GM18873 (cell line): ENCODE data around the gene TMEM178B.
"Not testable (repeated sequence)": the region's sequence is repeated elsewhere in the genome, so short reads cannot be mapped to it uniquely, and the experiment has no call there.

Experiments used
- ATAC-seq: cut with Tn5 transposase; IDR thresholded peaks from one replicate; pipeline ENCODE4 v1.9.1; 2021; ENCODE audit warnings: mild to moderate bottlenecking, moderate library complexity, moderate number of reproducible peaks; ENCODE audit not compliant: unreplicated experiment, low FRiP score

Gene TMEM178B

DNA sequence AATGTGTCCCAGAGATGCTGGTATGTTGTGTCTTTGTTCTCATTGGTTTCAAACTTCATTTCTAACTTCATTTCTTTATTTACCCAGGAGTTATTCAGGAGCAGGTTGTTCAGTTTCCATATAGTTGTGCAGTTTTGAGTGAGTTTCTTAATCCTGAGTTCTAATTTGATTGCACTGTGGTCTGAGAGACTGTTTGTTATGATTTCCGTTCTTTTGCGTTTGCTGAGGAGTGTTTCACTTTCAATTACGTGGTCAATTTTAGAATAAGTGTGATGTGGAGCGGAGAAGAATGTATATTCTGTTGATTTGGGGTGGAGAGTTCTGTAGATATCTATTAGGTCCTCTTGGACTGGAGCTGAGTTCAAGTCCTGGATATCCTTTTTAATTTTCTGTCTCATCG, 103.3 kb downstream of the TMEM178B start:
- ATAC-seq: not testable (repeated sequence)

DNA sequence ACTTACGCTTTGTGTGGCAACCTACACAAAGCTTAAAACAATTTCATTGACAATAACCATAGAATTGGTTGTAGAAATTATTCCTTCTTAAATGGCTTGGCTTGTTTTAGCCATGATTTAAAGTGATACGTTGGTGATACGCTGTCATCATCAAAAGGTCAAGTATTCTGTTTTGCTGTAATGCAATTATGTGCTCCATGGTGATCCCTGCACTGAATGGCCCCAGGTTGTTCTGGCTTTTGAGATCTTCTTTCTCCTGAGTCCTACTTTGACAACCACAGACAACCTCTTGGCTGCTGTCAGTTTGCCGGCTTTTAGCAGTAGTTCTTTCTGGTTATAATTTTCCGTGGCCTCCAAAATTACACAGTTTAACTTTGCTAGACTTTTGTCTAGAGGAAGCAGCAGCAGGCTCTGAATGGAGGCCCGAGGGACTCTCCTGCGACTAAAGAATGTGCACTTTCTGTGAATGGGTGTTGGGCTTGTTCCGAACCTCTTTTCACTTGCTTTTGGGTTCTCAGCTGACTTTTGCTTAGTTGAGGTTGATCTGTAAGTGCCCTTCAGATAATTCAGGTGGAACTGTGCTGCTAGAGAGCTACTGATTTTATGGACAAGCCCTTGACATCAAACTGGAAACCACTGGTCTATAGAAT, 104.7 kb downstream of the TMEM178B start:
- no peak for ATAC-seq

DNA sequence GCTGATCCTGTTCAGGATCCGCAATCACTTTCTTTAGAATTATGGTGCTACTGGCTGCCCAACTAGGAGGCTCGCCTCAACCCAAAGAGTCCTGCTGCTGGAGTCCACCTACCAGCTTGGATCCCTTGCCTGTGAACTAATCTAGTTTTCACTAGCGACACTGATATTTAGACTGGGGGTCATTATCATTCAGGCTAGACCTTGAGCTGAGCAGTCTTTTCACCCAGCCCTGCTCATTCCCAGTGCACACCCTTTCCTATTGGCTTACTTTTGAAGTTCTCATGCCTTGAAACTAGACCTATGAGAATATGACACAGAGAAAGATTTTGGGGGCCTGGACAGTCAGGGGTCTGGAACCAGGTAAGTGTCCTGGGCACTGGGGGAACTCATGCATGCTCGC, 107.9 kb downstream of the TMEM178B start:
- no peak for ATAC-seq

DNA sequence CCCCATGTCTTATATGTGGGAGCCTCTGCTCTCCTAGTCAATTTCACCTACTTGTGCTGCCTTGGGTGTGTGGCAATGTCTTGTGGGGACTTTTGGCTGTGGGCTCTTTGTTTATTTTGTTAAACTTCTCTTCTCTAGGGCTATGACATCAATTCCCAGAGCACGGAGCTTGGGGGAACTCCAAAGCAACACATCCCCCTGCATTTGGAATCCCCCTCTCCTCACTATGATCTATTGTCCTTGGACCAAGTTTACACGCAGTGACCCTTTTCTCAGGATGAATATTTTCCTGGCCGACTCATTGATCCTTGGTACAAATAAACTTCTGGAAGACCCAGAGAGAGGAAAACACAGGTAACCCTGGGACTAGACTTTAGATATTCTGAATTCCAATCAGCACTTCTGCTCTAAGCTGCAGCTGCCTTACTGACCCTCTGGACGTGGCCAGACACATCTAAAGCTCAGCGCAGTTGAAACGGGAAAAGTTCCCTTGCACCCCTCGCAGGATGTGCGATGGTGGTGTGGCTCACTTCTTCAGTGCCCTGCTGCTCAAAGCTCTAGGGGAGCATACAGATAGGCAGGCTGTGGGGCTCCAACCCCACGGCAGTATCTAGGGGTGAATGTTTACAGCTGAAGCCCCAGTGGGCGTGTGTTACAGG, 110.8 kb downstream of the TMEM178B start:
- ATAC-seq: no peak

DNA sequence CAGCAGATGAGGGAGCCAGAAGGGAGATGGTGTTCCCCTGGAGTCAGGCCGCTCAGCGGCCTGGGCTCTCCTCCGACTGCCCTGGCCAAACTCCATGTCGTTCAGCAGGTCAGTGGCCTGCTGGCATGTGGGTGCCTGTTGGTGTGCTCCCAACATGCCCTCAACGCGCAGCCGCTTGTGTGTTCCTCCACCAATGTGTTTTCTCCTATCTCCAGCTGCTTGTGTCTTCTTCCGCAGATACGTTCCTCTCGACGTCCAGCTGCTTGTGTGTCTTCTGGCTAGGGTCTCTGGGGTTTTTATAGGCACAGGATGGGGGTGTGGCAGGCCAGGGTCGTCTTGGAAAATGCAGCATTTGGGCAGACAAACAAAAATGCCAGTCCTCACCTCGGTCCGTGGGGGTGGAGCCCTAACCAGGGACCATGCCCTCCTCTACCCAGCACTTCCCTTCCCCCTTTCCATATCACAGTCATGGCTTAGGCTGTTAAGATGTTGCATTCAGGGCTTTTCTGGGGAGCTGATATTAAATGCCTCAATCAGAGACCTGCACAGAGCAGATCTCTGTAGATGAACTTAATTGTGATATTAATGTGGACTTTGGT, 111.6 kb downstream of the TMEM178B start:
- no peak for ATAC-seq

DNA sequence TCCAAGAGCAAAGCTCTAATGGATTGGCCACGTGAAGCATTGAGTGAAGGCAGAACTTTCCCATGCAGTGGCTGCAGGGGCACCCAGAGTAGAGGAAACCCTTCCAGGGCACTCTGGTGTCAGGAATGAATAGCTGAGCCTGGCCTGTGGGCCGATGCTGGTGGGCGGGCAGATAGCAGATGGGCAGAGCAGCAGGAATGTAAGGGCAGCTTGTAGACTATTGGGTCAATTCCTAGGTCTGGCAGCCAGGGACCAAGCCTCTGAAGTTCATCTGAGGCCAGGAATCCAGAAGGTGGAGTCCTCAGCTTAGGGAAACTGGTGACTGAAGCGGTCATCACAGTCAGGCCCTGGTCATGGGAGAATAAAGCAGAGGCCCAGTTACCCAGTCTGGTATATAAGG, 115.4 kb downstream of the TMEM178B start:
- no peak for ATAC-seq

DNA sequence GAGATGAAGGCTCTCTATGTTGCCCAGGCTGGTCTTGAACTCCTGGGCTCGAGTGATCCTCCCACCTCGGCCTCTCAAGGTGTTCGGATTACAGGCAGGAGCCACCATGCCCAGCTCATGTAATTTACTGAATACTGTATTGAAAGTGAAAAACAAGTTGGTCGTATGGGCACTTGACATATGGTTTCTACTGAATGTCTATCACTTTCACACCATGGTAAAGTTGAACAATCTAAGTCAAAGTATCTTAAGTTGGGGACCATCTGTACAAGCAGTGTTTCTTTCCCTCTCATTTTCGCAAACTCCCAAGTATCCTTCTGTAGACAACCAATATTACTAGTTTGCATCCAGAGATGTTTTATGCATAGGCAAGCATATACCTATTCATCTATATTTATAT, 116.6 kb downstream of the TMEM178B start:
- no peak for ATAC-seq

DNA sequence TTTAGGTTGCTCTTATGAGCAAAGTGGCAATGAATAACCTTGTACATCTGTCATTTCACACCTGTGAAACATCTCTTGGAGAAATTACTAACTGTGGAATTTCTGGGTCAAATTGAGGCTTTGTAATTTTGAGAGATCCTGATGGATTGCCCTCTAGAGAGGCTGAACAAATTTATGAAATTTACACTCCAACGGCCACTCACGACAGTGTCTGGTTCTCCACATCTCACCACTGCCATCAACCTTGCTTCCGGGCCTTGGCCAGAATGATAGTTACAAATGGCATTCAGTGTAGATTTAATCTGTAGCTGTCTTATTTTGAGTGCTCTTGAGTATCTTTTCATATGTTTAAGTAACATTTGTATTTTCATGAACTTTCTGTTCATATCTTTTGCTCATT, 117.4 kb downstream of the TMEM178B start:
- no peak for ATAC-seq

DNA sequence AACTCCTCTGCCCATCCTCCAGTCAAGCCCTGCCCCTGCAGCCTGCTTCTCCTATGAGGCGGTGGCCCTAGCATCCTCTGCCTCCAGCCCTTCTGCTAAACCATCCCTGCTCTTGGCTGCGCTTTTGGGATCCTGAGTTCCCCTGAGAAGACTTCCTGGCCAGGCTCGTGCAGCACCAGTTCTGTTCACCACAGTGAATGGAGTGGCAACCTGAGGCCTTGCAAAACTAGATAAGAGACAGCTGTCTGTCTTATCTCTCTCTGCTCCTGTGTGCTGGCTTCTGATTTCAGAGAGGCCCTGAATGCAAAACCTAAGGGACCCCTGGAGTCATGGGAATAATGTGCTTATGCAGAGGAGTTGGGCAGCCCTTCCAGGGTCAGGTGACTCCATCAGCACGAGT, 119.2 kb downstream of the TMEM178B start:
- no peak for ATAC-seq

DNA sequence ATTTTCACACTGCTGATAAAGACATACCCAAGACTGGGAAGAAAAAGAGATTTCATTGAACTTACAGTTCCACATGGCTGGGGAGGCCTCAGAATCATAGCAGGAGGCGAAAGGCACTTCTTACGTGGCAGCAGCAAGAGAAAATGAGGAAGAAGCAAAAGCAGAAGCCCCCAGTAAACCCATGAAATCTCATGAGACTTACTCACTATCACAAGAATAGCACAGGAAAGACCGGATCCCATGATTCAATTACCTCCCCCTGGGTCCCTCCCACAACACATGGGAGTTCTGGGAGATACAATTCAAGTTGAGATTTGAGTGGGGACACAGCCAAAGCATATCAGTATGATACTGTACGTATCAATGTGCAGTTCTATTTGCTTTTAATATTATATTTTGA, 121.9 kb downstream of the TMEM178B start:
- not testable (repeated sequence) for ATAC-seq

DNA sequence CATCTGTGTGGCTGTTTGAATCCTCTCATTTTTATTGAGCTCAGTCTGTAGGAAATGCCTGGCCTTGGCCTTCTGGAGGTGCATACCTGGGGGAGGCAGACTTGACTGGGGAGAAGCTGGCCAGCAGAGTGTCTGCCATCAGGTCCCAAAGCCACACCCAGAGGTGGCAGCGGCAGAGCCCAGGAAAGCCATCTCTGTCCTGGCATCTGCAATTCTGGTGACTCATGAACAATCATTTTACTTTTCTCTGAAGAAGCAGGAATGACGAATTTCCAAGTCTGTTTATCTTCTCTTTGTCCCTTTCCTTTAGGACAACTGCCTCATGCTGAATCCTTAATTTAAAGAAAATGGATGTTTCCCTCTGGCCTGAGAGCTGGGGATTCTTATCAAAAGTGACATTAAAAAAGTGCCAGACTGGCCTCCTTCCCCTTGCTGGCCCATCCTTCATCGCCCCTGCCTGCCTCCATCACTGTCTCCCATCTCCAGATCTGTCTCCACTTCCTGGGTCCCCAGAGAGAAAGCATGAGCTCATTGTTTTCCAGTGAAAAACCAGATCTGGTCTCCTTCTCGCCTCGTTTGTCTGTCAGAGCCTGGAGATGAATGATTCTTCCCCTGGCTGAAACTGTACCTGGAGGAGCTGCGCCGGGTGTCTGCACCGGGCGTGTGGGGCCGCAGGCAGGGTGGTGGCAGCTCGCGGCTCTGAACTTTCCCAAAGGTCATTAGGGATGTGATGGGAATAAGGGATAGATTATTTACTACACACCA, 124.5 kb downstream of the TMEM178B start:
- ATAC-seq: no peak

DNA sequence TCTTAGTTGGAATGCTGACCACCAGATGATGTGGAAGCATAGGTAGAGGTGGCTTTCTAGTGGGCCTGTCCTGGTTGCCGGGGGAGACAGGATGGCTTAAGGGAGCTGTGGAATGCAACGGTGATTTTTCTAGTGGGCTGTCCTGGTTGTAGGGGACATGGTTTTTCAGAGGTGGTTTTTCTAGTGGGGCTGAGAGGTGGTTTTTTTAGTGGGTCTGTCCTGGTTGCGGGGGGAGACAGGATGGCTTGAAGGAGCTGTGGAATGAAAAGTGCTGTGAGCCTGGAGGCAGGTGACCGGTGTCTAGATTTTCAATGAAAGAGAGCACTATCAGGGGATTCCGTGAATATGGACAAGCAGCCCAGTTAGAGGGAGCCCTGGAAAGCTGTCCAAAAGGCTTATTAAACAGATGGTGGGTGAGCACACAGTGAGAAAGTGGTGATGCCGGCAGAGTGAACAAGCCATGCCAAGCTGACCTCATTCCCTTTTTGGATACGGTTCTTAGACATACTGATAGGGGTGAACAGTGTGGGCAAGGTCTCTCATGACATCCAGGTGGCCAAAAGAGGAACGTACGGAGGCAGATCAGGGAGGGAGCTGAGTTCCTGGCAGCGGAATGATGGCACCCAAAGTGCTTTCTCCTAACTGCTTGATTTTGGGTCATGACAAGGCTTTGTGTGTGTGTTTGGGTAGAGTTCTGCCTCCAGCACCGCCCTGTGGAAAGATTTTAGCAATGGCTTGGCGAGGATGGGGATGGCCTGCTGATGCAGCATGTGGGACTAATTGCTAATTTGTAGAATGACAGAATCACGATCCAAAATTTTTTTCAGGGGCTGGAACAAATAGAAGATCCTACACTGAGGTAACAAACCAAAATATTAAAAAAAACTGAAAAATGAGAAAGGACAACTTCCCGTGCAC, 126.6 kb downstream of the TMEM178B start:
- no peak for ATAC-seq

DNA sequence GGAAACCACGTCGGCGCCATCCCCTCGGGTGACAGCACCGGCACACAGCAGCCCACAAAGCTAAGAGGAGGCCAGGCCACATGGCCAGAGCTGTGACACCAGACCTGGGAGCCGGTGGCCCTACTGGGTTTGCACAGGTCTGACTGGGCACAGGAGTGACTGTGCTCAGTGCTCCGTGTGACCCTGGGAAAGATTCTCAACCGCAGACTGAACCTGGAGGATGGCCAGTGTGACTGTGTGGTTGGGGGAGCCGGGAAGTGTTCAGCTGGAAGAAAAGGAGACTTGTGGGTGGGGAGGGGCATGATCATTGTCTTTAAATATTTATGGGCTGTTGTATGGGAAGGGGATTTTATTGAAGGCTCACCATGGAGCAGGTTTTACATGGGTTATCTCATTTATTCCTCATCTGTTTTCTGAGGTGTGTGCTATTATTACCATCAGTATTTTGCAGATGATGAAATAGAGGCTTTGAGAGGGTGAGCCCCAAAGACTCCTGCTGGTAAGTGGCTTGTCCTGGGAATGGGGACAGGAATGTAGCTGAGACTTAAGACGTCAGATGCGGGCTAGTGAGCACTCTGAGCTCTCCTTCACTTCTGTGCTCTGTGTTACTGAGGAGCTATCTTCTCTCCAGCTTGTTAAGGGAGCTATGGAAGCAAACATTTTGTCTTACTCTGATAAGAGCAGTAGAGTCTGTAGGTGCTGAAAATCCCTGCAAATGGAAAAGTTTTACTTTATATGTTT, 127.5 kb downstream of the TMEM178B start:
- ATAC-seq: no peak

DNA sequence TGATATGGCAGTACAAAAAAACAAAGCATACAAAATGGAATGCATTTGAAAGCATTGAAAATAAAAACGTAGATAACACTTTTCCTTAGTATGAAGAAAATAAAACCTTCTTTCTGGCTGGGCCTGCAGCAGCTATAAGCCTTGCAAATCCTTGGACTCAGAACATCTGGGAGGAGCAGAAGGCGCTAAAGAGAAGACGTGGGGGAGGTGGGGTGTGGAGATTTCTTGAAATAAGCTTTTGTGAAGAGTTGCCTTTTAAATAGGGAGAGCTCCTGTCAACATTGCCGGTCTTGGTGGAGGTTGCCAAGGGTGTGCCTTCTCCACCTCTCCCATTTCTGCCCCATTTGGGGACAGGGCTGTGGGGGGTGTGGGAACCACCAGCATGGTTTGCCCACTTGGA, 128.7 kb downstream of the TMEM178B start:
- ATAC-seq: no peak

DNA sequence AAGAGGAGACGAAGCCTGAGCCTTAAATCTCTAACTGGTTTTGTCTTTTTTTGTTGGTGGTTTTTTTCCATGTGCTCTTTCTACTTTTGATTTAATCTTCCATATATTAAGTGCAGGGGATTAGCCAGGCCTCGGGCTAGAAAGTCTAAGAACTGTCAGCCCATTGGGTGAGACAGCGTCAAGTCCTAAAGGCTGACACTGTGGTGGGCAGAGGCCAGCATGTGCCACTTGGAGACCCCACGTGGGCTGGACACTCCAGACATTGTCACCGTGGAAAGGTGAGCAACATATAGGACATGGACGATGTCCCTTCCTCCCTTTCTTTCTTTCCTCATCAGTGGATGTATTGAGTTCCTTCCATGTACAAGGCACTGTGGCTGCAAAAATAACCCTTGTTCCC, 129.3 kb downstream of the TMEM178B start:
- ATAC-seq: no peak

DNA sequence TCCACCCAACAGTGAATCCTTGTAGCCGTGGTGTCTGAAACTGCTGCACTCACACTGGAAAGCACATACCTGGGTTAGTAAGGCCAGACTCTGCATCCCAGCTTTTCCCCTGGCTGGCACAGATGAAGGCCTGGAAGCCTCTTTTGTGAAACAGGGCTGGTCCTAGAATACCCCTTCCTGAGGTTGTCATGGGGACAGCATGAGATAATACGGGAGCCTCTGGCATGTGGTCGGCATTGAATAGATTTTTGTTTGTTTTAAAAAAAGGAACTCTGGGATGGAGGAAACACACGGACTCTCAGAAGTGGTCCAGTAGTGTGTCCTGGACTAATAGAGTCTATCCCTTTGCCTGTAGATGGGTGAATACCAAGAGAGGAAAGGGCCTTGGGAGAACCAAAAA, 129.7 kb downstream of the TMEM178B start:
- ATAC-seq: no peak

DNA sequence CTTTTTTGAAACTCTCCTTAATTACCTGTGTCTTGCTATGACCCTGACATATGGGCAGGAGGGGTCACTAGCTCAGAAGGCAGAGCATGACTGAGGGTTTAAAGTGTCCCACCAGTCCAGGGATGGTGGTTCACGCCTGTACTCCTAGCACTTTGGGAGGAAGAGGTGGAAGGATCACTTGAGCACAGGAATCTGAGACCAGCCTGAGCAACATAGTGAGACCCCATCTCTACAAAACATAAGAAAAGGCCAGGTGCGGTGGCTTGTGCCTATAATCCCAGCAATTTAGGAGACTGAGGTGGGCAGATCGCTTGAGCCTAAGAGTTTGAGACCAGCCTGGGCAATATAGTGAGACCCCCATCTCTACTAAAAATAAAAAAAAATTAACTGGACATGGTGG, 133.8 kb downstream of the TMEM178B start:
- ATAC-seq: no peak

DNA sequence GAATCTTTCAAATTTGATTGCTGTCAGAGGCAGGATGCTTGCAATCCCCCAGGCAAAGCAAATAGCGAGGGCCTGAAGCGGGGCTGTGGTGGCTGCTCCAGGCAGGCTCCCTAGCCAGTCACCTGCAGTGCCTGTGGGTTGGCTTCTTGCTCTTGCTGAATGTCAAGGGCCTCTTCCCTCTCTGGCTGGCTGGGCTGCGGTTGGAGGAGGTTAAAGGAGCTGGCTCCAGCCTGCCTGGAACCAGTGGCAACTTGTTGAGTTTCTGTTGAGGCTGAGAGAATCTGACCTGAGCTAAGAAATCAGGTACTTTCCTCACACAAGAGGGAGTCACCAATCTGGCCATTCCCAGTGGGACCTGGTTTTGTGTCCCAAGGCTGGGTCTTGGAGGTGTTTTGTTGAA, 134.7 kb downstream of the TMEM178B start:
- ATAC-seq: no peak

DNA sequence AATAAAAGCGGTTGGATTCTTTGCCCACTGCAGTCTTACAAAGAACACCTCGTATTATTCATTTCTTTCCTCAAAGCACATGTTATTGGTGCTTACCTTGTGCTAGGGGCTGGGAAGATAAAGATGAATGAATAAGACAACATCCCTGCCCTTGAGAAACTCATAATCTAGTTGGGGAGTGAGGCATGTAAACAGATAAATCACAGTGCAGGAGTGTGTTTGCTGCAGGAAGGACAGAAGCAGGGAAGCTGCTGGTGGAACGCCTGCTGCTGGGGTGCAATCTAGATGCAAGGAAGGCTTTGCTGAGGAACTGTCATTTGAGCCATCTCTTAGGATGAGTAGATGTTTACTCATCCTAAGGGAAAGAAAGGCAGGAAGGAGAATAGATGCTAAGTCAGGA, 135.6 kb downstream of the TMEM178B start:
- no peak for ATAC-seq

DNA sequence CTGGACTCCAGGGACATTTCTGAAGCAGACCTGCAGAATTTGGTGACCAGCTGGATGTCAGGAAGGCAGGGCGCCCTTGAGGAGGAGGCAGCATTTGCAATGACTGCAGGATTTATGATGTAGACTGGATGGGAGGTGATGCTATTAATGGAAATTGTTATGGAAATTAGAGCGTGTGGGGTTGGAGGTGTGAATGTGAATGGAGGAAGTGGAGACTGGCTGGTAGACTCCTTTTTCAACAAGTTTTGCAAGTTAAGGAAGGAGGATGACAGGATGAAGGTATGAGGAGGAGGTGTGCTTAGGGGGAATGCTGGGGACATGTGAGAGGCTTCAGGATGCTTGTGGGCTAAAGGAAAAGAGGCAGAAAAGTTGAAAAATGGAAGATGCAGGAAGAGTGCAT, 137.0 kb downstream of the TMEM178B start:
- no peak for ATAC-seq
